Skeletal muscle cell (primary cell): ENCODE data around the gene SEZ6.

ENCODE experiments used
- DNase-seq: peaks from one replicate; pipeline ENCODE4 v3.0.0-alpha.2; 2010; ENCODE audit warnings: low read depth
- H3K4me3 ChIP-seq: 2 replicates; pipeline ENCODE4 v1.5.1; 2011; ENCODE audit warnings: low read depth, mild to moderate bottlenecking, control low read depth, low read length, moderate library complexity

SEZ6 gene

GRCh38 chr17:29010129-29010528 lies 4.3 kb upstream of the SEZ6 start:
- DNase-seq, result no peak
- no peak overlapping the region for H3K4me3 ChIP-seq

DNA sequence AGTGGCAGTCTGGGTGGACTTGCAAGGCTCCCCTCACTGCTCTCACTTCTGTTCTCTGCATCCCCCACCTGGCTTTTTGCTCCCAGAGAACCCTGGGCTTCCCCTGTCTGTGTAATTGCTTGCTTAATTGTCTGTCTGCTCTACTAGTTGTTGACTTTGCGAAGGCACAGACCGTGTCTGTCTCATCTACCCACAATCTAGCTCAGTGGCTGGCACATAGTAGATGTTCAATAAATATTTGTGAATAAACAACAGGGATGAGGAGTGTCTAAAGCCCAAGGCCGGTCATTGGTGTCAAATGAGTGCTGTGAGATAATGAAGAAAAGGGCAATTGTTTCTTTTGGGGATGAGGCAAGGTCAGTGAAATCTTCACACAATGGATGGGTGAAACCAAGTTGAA lies 2.8 kb upstream of the SEZ6 start:
- H3K4me3 ChIP-seq, result no peak overlapping the region
- no peak for DNase-seq

- no peak overlapping the region for H3K4me3 ChIP-seq
- no peak for DNase-seq
Measured at GRCh38 chr17:29007860-29008455, 2.1 kb upstream of the SEZ6 start.

- no peak for DNase-seq
- H3K4me3 ChIP-seq, result no peak overlapping the region
Measured at GRCh38 chr17:29007456-29007855, 1.6 kb upstream of the SEZ6 start.

DNA sequence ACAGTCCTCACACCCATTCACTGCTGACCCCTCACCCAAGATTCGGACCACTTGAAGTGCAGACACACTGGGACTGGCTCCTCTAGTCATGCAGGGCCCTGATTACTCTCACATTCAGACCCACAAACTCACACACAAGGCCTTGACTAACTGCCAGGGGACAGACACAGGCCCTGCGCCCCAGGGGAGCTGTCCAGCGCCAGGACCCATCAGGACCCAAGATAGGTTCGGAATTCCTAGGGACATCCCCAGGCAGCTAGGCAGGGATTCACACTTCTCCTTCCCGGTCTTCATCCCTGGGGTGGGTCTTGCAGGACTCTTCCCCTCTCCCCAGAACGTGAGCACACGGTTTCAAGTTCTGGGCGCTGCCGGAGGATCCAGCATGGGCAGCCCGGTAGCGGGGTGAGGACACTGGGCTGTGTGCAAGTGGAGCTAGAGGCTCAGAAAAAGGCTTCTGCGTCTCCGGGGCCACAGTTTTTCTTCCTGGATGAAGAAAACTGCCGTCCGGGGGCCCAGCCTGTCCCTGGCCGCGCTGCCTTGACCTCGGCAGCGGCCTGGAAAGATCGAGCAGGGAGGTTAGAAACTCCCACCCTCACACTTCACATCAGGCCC lies 1.6 kb downstream of the SEZ6 start:
- H3K4me3 ChIP-seq, result no peak overlapping the region
- DNase-seq, result no peak

DNA sequence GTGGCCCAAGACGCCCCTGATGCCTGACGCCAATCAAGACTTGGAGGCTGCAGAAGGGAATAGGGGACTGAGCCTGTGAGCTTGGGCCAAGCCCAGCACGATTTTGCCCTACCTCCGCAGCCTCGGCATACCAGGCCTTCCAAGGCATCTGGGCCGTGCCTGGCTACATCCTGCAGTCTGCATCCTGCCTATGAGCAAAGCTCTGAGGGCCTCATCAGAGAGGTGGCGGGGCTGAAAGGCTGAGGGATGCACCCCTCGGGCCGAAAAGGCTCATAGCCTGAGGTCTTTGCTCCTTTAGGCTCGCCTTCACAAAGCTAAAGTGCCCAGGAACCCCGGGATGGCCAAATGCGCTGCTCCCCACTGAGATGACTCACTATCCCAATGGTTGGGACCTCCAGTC lies 2.5 kb downstream of the SEZ6 start:
- no peak overlapping the region for H3K4me3 ChIP-seq
- DNase-seq, result no peak

DNA sequence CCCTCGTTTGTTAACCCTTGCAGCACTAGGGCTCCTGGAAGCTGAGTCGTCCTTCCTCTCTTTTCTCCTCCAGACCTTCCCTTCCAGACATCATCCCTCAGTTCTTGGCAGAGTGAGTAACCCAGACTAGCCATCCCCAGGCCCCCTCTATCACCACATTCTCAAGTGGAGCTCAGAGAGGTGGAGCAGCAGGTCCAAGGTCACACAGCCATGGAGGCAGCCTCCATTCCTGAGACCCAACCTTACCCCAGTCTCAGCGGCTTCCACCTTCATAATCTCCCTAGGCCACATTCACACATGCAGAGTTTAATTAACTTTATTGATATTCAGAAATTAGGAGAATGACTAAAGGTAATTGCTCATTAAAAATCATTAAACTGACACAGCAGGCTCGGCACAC lies 3.0 kb downstream of the SEZ6 start:
- no peak for DNase-seq
- H3K4me3 ChIP-seq, result no peak overlapping the region

DNA sequence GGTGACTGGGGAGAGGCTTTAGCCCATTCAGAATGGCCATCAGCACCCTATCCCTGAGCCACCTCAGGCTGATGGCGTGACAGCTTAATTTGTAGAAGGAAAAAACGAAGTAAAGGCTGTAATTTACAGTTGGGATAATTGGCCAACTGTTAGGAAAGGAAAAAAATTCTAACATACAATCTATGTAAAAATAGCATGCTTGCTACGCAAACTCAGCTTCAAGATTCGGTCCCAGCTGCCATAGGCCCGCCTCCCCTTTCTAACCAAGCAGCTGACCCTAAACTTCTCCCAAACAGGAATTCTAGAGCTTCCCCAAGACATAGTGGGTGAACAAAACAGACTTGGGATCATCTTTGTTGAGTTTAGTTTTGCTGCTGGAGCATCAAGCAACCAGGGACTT lies 4.9 kb downstream of the SEZ6 start:
- H3K4me3 ChIP-seq, result no peak overlapping the region
- DNase-seq, result no peak

GRCh38 chr17:28999206-28999605 lies 6.6 kb downstream of the SEZ6 start:
- no peak for DNase-seq
- no peak overlapping the region for H3K4me3 ChIP-seq

DNA sequence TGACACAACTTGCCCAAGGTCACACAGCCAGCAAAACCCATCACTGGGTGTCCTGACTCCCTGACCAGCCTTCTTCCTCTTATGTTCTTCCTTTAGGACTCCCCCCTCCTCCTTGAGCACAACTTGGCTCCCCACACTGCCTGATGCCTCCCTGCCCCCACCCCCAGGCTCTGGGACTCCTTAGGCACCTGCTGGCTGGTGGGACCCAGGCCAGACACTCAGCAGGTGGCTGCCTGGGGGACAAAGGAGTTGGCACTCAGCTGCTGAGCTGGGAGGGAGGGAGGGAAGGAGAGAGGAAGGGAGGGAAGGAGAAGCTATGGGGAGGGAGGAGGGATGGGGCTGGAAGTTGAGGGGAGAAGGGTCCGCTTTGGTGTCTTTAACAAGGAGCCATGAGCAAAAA lies 8.0 kb downstream of the SEZ6 start:
- no peak for DNase-seq
- H3K4me3 ChIP-seq, result no peak overlapping the region

GRCh38 chr17:28996554-28997096 lies 9.2 kb downstream of the SEZ6 start:
- no peak overlapping the region for H3K4me3 ChIP-seq
- DNase-seq, result no peak

GRCh38 chr17:28993645-28994426 lies 12.0 kb downstream of the SEZ6 start:
- DNase-seq, result no peak
- H3K4me3 ChIP-seq, result no peak overlapping the region

GRCh38 chr17:28992625-28993600 lies 12.9 kb downstream of the SEZ6 start:
- H3K4me3 ChIP-seq, result no peak overlapping the region
- DNase-seq, result no peak

DNA sequence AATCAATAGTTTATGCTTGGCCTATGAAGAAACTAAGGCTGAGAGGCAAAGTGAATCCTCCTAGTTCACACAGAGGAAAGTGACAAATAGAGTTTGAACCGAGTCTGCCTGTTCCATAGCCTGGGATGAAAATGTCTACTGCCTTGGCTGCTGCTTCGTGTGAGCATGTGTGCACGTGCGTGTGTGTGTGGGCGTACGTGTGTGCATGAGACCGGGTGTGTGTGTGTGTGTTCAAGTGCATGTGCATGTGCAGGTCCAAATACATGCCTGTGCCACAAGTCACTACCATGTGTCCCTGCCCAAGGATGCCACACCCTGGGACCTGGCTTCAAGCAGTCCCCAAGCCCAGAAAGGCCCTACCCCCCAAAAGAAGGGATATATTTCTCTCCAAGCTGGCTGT lies 13.6 kb downstream of the SEZ6 start:
- no peak overlapping the region for H3K4me3 ChIP-seq
- DNase-seq, result no peak

GRCh38 chr17:28991779-28992178 lies 14.1 kb downstream of the SEZ6 start:
- DNase-seq, result no peak
- H3K4me3 ChIP-seq, result no peak overlapping the region

GRCh38 chr17:28989028-28989427 lies 16.8 kb downstream of the SEZ6 start:
- no peak overlapping the region for H3K4me3 ChIP-seq

GRCh38 chr17:28988475-28988874 lies 17.4 kb downstream of the SEZ6 start:
- no peak overlapping the region for H3K4me3 ChIP-seq
- DNase-seq, result no peak

More at GRCh38 chr17:28989028-28989427, 16.8 kb downstream of the SEZ6 start:
- no peak for DNase-seq

DNA sequence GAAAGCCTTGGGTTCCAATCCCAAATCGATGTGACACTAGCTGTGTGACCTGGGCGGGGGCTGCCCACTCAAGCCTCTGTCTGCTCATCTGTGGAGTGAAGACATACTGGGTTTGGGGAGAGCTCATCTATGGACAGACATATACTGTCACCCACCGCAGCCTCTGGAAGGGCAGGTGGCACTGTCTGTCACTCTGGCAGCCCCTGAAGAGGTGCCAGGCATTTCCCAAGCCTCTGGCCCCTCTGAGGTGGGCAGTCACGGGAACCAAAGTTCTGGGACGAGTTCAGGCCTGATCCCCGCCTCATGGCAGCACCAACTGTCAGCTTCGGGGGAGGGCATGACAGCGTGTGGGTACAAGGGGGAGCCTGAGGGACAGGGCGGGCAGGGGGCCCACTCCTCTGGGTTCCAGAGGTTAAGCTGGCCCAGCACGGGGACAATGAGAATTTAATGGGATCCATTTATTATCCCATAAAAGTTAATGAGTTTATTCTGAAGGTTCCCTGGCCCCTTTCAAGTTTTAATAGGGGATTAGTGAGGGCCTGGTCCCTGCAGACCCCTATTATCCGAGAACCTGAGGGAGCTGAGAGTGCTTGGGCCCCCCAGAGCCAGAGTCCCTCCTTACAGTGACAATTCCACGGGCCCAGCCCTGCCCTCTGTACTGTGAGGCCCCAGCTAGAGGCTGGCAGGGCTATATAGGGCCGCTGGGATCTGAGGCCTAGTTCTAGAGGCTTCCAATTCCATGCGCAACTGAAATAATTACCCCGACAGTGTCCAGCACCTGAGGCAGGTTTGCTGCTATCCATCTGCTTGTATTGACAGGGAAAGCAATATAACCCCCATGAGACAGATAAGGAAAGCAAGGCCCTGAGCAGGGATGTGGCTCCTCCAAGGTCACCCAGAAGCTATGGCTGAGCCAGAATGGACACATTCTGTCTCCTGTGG lies 18.8 kb downstream of the SEZ6 start:
- no peak overlapping the region for H3K4me3 ChIP-seq
- no peak for DNase-seq
